Fibroblast of lung (primary cell): ENCODE results near the gene TBC1D22A. TPM values are rescaled to one million over a fixed set of nuclear protein-coding genes. Genes with fewer than 3 reads are reported as not detected.

Experiments
- DNase-seq, 2 donors: peaks; one replicate each; pipeline versions ENCODE4 v3.0.0 to v3.0.0-alpha.2; 2010; ENCODE audit warnings: low read depth in 2 of 2
- H2AFZ ChIP-seq: 2 replicates; pipeline ENCODE4 v1.5.1; 2012; ENCODE audit warnings: low read length, control low read depth, inconsistent platforms
- H3K27ac ChIP-seq: 2 replicates; pipeline ENCODE4 v1.5.1; 2011; ENCODE audit warnings: low read length, control low read depth; ENCODE audit not compliant: insufficient read depth
- H3K27me3 ChIP-seq: 2 replicates; pipeline ENCODE4 v1.5.1; 2011; ENCODE audit warnings: mild to moderate bottlenecking, low read length; ENCODE audit not compliant: control insufficient read depth, insufficient read depth
- H3K36me3 ChIP-seq: 2 replicates; pipeline ENCODE4 v1.5.1; 2011; ENCODE audit warnings: low read length; ENCODE audit not compliant: control insufficient read depth, insufficient read depth
- H3K4me1 ChIP-seq: 2 replicates; pipeline ENCODE4 v1.5.1; 2011; ENCODE audit warnings: low read length; ENCODE audit not compliant: control insufficient read depth, insufficient read depth; ENCODE audit errors: extremely low read depth
- H3K4me2 ChIP-seq: 2 replicates; pipeline ENCODE4 v1.5.1; 2011; ENCODE audit warnings: low read length, control low read depth; ENCODE audit not compliant: insufficient read depth; ENCODE audit errors: extremely low read depth
- H3K4me3 ChIP-seq, 4 experiments: fragments of 200-600 bp in 1 of 4; sonication (generic) in 1 of 4; replicated peaks in 1 of 4; 2 replicates each; pipeline ENCODE4 v1.5.1; 2011 to 2016; ENCODE audit warnings: low read length in 4 of 4, low read depth in 3 of 4, mild to moderate bottlenecking in 3 of 4, control low read depth in 2 of 4, inconsistent platforms in 1 of 4, mixed read lengths in 1 of 4; ENCODE audit not compliant: insufficient read depth in 1 of 4; ENCODE audit errors: control extremely low read depth in 1 of 4
- H3K79me2 ChIP-seq: 2 replicates; pipeline ENCODE4 v1.5.1; 2012; ENCODE audit warnings: mild to moderate bottlenecking, low read length, inconsistent platforms; ENCODE audit not compliant: control insufficient read depth, insufficient read depth
- H3K9ac ChIP-seq: 2 replicates; pipeline ENCODE4 v1.5.1; 2011; ENCODE audit warnings: mild to moderate bottlenecking, low read length, control low read depth; ENCODE audit not compliant: insufficient read depth
- H3K9me3 ChIP-seq: 2 replicates; pipeline ENCODE4 v1.5.1; 2012; ENCODE audit warnings: low read depth, low read length; ENCODE audit not compliant: control insufficient read depth, insufficient read depth
- H4K20me1 ChIP-seq: 2 replicates; pipeline ENCODE4 v1.5.1; 2011; ENCODE audit warnings: low read length; ENCODE audit not compliant: control insufficient read depth, insufficient read depth; ENCODE audit errors: extremely low read depth
- EZH2 ChIP-seq: IDR thresholded peaks from 2 replicates; pipeline ENCODE4 v1.5.1; 2012; ENCODE audit warnings: low read length, control low read depth, mild to moderate bottlenecking; ENCODE audit errors: missing control alignments
- polyA plus RNA-seq, 2 donors: library from polyadenylated mRNA; depleted of rRNA in 1 of 2; stranded (reverse) in 1 of 2; unstranded in 1 of 2; fragments of >200 nt; gene quantifications; 2 replicates each; pipeline ENCODE4 v1.2.1, GENCODE V29; 2011 to 2012; ENCODE audit warnings: missing spikeins in 1 of 2
- total RNA-seq: library from RNA; depleted of rRNA; stranded (reverse); fragments of >200 nt; gene quantifications from 2 replicates; pipeline ENCODE4 v1.2.1, GENCODE V29; 2014
- TF ChIP-seq, protein P1 (sequence below), 2 donors: IDR thresholded peaks in 1 of 2; conservative IDR thresholded peaks in 1 of 2; 1 replicate in 1 of 2; 2 replicates in 1 of 2; pipeline ENCODE4 v1.5.1; 2011 to 2012; ENCODE audit warnings: low read length in 2 of 2, control low read depth in 1 of 2, inconsistent platforms in 1 of 2, low read depth in 1 of 2, mild to moderate bottlenecking in 1 of 2

Gene TBC1D22A
- total and polyA plus RNA-seq, 2 donors (not counting 1 experiment from before 2014, with no cell fraction given): 11.6 to 17.6 TPM

DNA sequence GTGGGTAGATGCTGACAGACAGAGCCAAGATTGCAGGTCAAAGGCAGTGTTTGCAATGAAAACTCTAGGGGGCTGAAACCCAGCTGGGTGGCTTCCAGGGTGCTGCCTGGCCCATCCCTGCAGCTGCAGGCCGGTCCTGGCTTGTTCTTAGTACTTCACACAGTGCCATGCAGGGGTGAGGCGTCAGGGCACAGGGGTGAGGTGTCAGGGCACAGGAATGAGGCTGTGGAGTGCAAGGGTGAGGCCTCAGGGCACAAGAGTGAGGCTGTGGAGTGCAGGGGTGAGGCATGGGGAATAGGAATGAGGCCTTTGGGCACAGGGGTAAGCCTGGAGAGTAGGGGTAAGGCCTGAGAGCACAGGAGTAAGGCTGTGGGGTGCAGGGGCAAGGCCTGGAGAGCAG, 337.6 kb downstream of the TBC1D22A start:
- Histone ChIP-seq H3K27ac (no peak overlapping the region), H3K4me3 (no peak overlapping the region)

DNA sequence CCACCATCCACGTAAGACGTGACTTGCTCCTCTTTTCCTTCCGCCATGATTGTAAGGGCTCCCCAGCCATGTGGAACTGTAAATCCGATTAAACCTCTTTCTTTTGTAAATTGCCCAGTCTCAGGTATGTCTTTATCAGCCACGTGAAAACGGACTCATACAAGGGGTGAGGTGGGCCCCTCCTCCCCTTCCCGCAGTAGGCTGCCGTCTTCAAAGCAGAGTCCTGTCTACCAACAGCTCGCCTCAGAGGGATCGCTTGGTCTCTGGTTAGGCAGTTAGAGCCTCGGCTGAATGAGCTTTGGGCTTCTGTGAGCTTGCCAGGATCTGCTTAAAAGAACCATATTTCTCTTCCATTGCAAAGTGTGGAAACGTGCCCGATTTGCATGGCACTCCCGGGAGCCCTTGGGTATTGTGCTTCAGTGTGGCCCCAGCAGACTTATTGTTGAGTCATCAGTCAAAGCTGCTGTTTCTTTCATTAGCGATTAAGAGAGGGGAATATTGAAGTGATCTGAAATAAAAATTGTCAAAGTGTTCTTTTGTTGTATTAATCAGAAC, 338.3 kb downstream of the TBC1D22A start:
- Histone ChIP-seq H4K20me1 (no peaks in the 10 kb centered on the region), H3K4me1 (no peaks in the 10 kb centered on the region), H3K4me2 (no peak overlapping the region), H3K79me2 (no peaks in the 10 kb centered on the region), H2AFZ (no peak overlapping the region), H3K4me3 (no peak overlapping the region), H3K36me3 (no peaks in the 10 kb centered on the region), H3K27me3 (no peaks in the 10 kb centered on the region), H3K27ac (no peak overlapping the region), H3K9me3 (no peaks in the 10 kb centered on the region), H3K9ac (no peak overlapping the region)
- peak in 1 of 2 donors; percentile 22 for DNase-seq
- no peak for TF ChIP-seq EZH2
- TF ChIP-seq, protein P1, sequence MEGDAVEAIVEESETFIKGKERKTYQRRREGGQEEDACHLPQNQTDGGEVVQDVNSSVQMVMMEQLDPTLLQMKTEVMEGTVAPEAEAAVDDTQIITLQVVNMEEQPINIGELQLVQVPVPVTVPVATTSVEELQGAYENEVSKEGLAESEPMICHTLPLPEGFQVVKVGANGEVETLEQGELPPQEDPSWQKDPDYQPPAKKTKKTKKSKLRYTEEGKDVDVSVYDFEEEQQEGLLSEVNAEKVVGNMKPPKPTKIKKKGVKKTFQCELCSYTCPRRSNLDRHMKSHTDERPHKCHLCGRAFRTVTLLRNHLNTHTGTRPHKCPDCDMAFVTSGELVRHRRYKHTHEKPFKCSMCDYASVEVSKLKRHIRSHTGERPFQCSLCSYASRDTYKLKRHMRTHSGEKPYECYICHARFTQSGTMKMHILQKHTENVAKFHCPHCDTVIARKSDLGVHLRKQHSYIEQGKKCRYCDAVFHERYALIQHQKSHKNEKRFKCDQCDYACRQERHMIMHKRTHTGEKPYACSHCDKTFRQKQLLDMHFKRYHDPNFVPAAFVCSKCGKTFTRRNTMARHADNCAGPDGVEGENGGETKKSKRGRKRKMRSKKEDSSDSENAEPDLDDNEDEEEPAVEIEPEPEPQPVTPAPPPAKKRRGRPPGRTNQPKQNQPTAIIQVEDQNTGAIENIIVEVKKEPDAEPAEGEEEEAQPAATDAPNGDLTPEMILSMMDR (conservative IDR thresholded peaks at IDR 0.05 in 1 of 2, IDR thresholded peaks at IDR 0.05 in 1 of 2; ENCODE audit: low read depth in 1 of 2, low read length in 2 of 2): no peak

More for the DNA sequence above, 337.6 kb downstream of the TBC1D22A start:
- H2AFZ ChIP-seq: no peak overlapping the region
- no peak for DNase-seq
- TF ChIP-seq, protein P1 (conservative IDR thresholded peaks at IDR 0.05 in 1 of 2, IDR thresholded peaks at IDR 0.05 in 1 of 2; ENCODE audit: low read depth in 1 of 2, low read length in 2 of 2): no peak
- no peak for TF ChIP-seq EZH2
- H3K36me3 ChIP-seq: no peaks in the 10 kb centered on the region
- no peaks in the 10 kb centered on the region for H3K79me2 ChIP-seq
- H3K9ac ChIP-seq: no peak overlapping the region
- no peaks in the 10 kb centered on the region for H3K27me3 ChIP-seq
- no peaks in the 10 kb centered on the region for H3K9me3 ChIP-seq
- H4K20me1 ChIP-seq: no peaks in the 10 kb centered on the region
- no peak overlapping the region for H3K4me2 ChIP-seq
- H3K4me1 ChIP-seq: no peaks in the 10 kb centered on the region

DNA sequence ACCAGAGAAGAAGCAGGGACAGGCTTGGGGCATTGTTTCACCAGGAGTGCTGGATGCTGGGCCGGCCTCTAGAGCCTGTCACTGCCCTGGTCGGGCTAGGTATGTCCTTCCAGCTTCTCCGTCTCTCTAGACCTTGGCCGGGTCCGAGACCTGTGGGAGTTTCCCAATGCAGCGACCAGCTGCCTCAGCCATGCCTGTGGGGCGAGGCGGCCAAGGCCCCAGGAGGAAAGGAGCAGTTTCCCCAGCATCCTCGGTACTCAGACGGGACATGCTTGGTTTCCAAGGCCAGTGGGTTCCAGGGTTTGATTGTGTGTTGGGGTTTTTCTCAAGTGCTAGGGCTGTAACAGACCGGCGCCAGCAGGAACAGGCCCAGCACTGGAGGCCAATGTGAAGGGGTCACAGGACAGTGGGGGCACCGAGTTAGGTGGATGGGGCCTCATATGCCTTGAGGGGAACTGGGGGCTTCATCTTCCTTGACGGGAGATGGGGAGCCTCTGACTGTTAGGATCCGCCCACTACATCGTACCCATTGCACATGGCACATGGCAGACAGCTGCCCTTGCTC, 339.0 kb downstream of the TBC1D22A start:
- Histone ChIP-seq H3K9ac (no peak overlapping the region), H2AFZ (no peak overlapping the region), H3K27ac (no peak overlapping the region), H3K4me1 (no peaks in the 10 kb centered on the region), H4K20me1 (no peaks in the 10 kb centered on the region), H3K27me3 (no peaks in the 10 kb centered on the region), H3K4me2 (no peak overlapping the region), H3K4me3 (no peak overlapping the region), H3K36me3 (no peaks in the 10 kb centered on the region), H3K79me2 (no peaks in the 10 kb centered on the region), H3K9me3 (no peaks in the 10 kb centered on the region)
- DNase-seq: no peak
- TF ChIP-seq, protein P1 (conservative IDR thresholded peaks at IDR 0.05 in 1 of 2, IDR thresholded peaks at IDR 0.05 in 1 of 2; ENCODE audit: low read depth in 1 of 2, low read length in 2 of 2): no peak
- TF ChIP-seq EZH2: no peak
